Measurements from ENCODE around the gene CFAP53.
"Not testable (repeated sequence)": the region's sequence is repeated elsewhere in the genome, so short reads cannot be mapped to it uniquely, and the experiment has no call there.

Gene CFAP53

GRCh38 chr18:50272568-50272967 is 6.3 kb upstream of the CFAP53 start:
- no peak for DNase-seq

GRCh38 chr18:50268022-50268747 is 1.9 kb upstream of the CFAP53 start:
- DNase-seq: peak; percentile 59

- no peak for DNase-seq
Observed at GRCh38 chr18:50262977-50263376, 3.3 kb downstream of the CFAP53 start.

GRCh38 chr18:50250935-50251334 is 15.4 kb downstream of the CFAP53 start:
- no peak for DNase-seq

GRCh38 chr18:50249576-50249975 is 16.7 kb downstream of the CFAP53 start:
- no peak for DNase-seq

GRCh38 chr18:50247561-50247960 is 18.7 kb downstream of the CFAP53 start:
- no peak for DNase-seq

- not testable (repeated sequence) for DNase-seq
Observed at GRCh38 chr18:50241768-50242167, 24.5 kb downstream of the CFAP53 start.

GRCh38 chr18:50240080-50240563 is 26.2 kb downstream of the CFAP53 start:
- DNase-seq: no peak

- no peak for DNase-seq
Observed at GRCh38 chr18:50232419-50232818, 33.9 kb downstream of the CFAP53 start.

GRCh38 chr18:50231621-50232020 is 34.7 kb downstream of the CFAP53 start:
- no peak for DNase-seq

- DNase-seq: not testable (repeated sequence)
Observed at GRCh38 chr18:50220249-50220648, 46.0 kb downstream of the CFAP53 start.

- DNase-seq: no peak
Observed at GRCh38 chr18:50218432-50219197, 47.7 kb downstream of the CFAP53 start.

GRCh38 chr18:50209311-50209710 is 57.0 kb downstream of the CFAP53 start:
- DNase-seq: no peak

GRCh38 chr18:50207722-50208121 is 58.6 kb downstream of the CFAP53 start:
- DNase-seq: no peak

- peak; percentile 36 for DNase-seq
Observed at GRCh38 chr18:50203801-50204604, 62.3 kb downstream of the CFAP53 start.

GRCh38 chr18:50201476-50202018 is 64.7 kb downstream of the CFAP53 start:
- no peak for DNase-seq

- no peak for DNase-seq
Observed at GRCh38 chr18:50199921-50200320, 66.4 kb downstream of the CFAP53 start.

GRCh38 chr18:50199346-50199855 is 66.9 kb downstream of the CFAP53 start:
- DNase-seq: no peak

GRCh38 chr18:50196261-50196660 is 70.0 kb downstream of the CFAP53 start:
- no peak for DNase-seq

- no peak for DNase-seq
Observed at GRCh38 chr18:50195689-50196088, 70.6 kb downstream of the CFAP53 start.

- no peak for DNase-seq
Observed at GRCh38 chr18:50194631-50195532, 71.4 kb downstream of the CFAP53 start, which contains the start of gene MYO5B. MYO5B (minus strand) TSS chr18:50195147; CDS start chr18:50194793, 354 bp downstream.
